Measurements from ENCODE around the gene GDA. TPM values are rescaled to one million over a fixed set of nuclear protein-coding genes. Genes with fewer than 3 reads are reported as not detected.

The GDA gene
- total and polyA plus RNA-seq, 2 of the 4 experiments (the other 2 are of a cell fraction): not detected

- no peaks in the 10 kb centered on the region for H3K9me3 ChIP-seq (ENCODE audit: control insufficient read depth, insufficient read depth, low read length)
- no peak overlapping the region for H2AK9ac ChIP-seq (replicated peaks; ENCODE audit: low read depth, low read length, poor library complexity)
- H3K4me3 ChIP-seq (ENCODE audit: insufficient read depth, low read depth, low read length): no peak overlapping the region
- H4K8ac ChIP-seq (ENCODE audit: low read depth in 2 of 2, low read length in 2 of 2): no peak overlapping the region
- dilution Hi-C loops (cut with HindIII; ENCODE audit: low sequenced_read_pairs, unreplicated experiment) (no loop called here), in situ Hi-C loops (cut with MboI; ENCODE audit: low sequenced_read_pairs) (no loop called here), intact Hi-C loops (cut with micrococcal nuclease) (no loop called here)
- H3K18ac ChIP-seq (ENCODE audit: low read depth, low read length): no peak overlapping the region
- no peak overlapping the region for H4K91ac ChIP-seq (ENCODE audit: insufficient read depth, low read depth, low read length)
- CTCF ChIA-PET: no interaction called here
- H3K4me1 ChIP-seq (ENCODE audit: control insufficient read depth, insufficient read depth, low read length): no peaks in the 10 kb centered on the region
- no peak overlapping the region for H2BK15ac ChIP-seq (ENCODE audit: low read depth, low read length)
- POLR2A ChIA-PET (ENCODE audit: unreplicated experiment): no interaction called here
- no peak overlapping the region for H3K23ac ChIP-seq (ENCODE audit: low read depth, low read length)
- no peak overlapping the region for H3K4ac ChIP-seq (ENCODE audit: low read depth, low read length)
- H3K79me1 ChIP-seq (ENCODE audit: low read depth in 1 of 2, low read length in 2 of 2): no peaks in the 10 kb centered on the region
- H3K36me3 ChIP-seq (ENCODE audit: control insufficient read depth, insufficient read depth, low read length): no peaks in the 10 kb centered on the region
- H3K9me1 ChIP-seq (ENCODE audit: insufficient read depth, low read length): no peaks in the 10 kb centered on the region
- H4K5ac ChIP-seq (ENCODE audit: low read depth, low read length): no peak overlapping the region
- H2BK5ac ChIP-seq (ENCODE audit: low read depth, low read length, poor library complexity, severe bottlenecking): no peak overlapping the region
- H3K56ac ChIP-seq (ENCODE audit: extremely low read depth, insufficient read depth, low read length): no peak overlapping the region
- no peaks in the 10 kb centered on the region for H4K20me1 ChIP-seq (ENCODE audit: insufficient read depth, low read length)
- ATAC-seq (ENCODE audit: low read depth): no peak
- H2BK20ac ChIP-seq (ENCODE audit: low read depth, low read length): no peak overlapping the region
- no peak overlapping the region for H2BK120ac ChIP-seq (ENCODE audit: low read depth, low read length)
- H2AFZ ChIP-seq (replicated peaks; ENCODE audit: low read length, poor library complexity): no peak overlapping the region
- no peak overlapping the region for H3K4me2 ChIP-seq (ENCODE audit: low read depth, low read length)
- DNase-seq: no peak
- no peak overlapping the region for H3K14ac ChIP-seq (replicated peaks; ENCODE audit: low read depth, low read length)
- no peak overlapping the region for H3K27ac ChIP-seq (ENCODE audit: insufficient read depth, low read length)
- BruUV-seq (replicated peaks): no TSS peak
- no peaks in the 10 kb centered on the region for H3K27me3 ChIP-seq (ENCODE audit: control insufficient read depth, insufficient read depth, low read length)
- no peak overlapping the region for H2AK5ac ChIP-seq (ENCODE audit: low read depth, low read length)
- TF ChIP-seq BHLHE40 (IDR thresholded peaks at IDR 0.05; ENCODE audit: low read depth, low read length): no peak
- TF ChIP-seq, protein P1, sequence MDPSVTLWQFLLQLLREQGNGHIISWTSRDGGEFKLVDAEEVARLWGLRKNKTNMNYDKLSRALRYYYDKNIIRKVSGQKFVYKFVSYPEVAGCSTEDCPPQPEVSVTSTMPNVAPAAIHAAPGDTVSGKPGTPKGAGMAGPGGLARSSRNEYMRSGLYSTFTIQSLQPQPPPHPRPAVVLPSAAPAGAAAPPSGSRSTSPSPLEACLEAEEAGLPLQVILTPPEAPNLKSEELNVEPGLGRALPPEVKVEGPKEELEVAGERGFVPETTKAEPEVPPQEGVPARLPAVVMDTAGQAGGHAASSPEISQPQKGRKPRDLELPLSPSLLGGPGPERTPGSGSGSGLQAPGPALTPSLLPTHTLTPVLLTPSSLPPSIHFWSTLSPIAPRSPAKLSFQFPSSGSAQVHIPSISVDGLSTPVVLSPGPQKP (IDR thresholded peaks at IDR 0.05; ENCODE audit: borderline replicate concordance, low read depth, low read length): no peak
- no peak for TF ChIP-seq NFE2L2 (IDR thresholded peaks at IDR 0.05; ENCODE audit: low read depth, low read length)
- TF ChIP-seq RAD21 (IDR thresholded peaks at IDR 0.05; ENCODE audit: low read length): no peak
- no peak for TF ChIP-seq FOS (IDR thresholded peaks at IDR 0.05; ENCODE audit: low read depth, low read length)
- TF ChIP-seq MXI1 (IDR thresholded peaks at IDR 0.05; ENCODE audit: borderline replicate concordance, low read depth, low read length): no peak
- TF ChIP-seq MAZ (IDR thresholded peaks at IDR 0.05; ENCODE audit: borderline replicate concordance, low read depth, low read length): no peak
- no peak for TF ChIP-seq RFX5 (IDR thresholded peaks at IDR 0.05; ENCODE audit: low read depth, low read length)
- no peak for TF ChIP-seq CTCF (conservative IDR thresholded peaks at IDR 0.05; ENCODE audit: low read depth, low read length)
- no peak for TF ChIP-seq POLR2A (IDR thresholded peaks at IDR 0.05; ENCODE audit: low read depth, low read length)
- TF ChIP-seq MAFK (IDR thresholded peaks at IDR 0.05; ENCODE audit: low read depth, low read length): no peak
- no peak for TF ChIP-seq CEBPB (IDR thresholded peaks at IDR 0.05; ENCODE audit: low read depth, low read length)
- TF ChIP-seq, protein P2, sequence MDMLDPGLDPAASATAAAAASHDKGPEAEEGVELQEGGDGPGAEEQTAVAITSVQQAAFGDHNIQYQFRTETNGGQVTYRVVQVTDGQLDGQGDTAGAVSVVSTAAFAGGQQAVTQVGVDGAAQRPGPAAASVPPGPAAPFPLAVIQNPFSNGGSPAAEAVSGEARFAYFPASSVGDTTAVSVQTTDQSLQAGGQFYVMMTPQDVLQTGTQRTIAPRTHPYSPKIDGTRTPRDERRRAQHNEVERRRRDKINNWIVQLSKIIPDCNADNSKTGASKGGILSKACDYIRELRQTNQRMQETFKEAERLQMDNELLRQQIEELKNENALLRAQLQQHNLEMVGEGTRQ (IDR thresholded peaks at IDR 0.05; ENCODE audit: low read depth, low read length): no peak
- no peak for TF ChIP-seq RCOR1 (IDR thresholded peaks at IDR 0.05; ENCODE audit: insufficient replicate concordance, low read length)
- no peak for TF ChIP-seq SMC3 (IDR thresholded peaks at IDR 0.05; ENCODE audit: low read depth, low read length)
- TF ChIP-seq CHD1 (IDR thresholded peaks at IDR 0.05; ENCODE audit: low read depth, low read length): no peak
- no peak overlapping the region for H3K9ac ChIP-seq (ENCODE audit: low read depth, low read length)
Measured at GRCh38 chr9:72130321-72130720, 18.9 kb upstream of the GDA start.
